Measurements from ENCODE around the gene NSUN6. TPM values are rescaled to one million over a fixed set of nuclear protein-coding genes. Genes with fewer than 3 reads are reported as not detected.

Gene NSUN6
- total RNA-seq, 1 donor from 2014 or later: 10.9 TPM

GRCh38 chr10:18665815-18666558, 14.6 kb upstream of the NSUN6 start:
- no peaks in the 10 kb centered on the region for H3K9me3 ChIP-seq
- H3K4me1 ChIP-seq: peaks cover 23% of the 10 kb centered on the region
- H3K36me3 ChIP-seq: peaks cover 29% of the 10 kb centered on the region
- DNase-seq (no peak), ATAC-seq (no peak)
- no peak overlapping the region for H3K4me3 ChIP-seq
- no peak for TF ChIP-seq CTCF (IDR thresholded peaks at IDR 0.05)
- H3K27ac ChIP-seq: no peak overlapping the region
- intact Hi-C loops (cut with DNase I): no loop called here
- H3K27me3 ChIP-seq: no peaks in the 10 kb centered on the region

DNA sequence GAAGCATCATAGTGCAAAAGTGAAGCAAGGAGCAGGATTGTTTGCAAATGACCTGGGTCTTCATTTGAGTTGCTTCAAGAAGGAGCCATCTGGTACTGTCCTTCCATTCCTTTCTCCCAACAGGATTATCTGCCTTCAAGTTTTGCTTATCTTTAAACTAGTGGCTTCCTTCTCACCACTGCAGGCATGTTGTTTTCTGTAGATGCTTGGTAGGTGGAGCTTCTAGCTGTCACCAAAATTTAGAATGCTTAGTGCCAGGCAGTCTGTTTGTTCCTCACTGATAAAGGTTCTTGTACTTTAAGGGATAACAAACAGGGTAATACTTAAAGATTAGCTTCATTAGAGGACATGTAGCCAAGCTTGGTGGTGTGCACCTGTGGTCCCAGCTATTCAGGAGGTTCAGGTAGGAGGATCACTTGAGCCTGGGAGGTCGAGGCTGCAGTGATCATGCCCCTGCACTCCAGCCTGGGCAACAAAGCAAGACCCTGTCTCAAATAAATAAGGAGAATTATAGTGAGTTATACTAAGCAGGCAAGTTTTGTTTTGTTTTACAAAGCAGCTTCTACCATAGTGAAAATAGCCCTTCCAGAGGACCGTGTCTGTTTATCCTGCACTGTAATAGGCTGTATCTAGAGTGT, 13.6 kb upstream of the NSUN6 start:
- intact Hi-C loops (cut with DNase I): no loop called here
- Histone ChIP-seq H3K27ac (no peak overlapping the region), H3K27me3 (no peaks in the 10 kb centered on the region), H3K4me3 (no peak overlapping the region), H3K4me1 (peaks cover 31% of the 10 kb centered on the region), H3K9me3 (no peaks in the 10 kb centered on the region), H3K36me3 (peaks cover 18% of the 10 kb centered on the region)
- no peak for DNase-seq
- no peak for ATAC-seq
- no peak for TF ChIP-seq CTCF (IDR thresholded peaks at IDR 0.05)

- no peak for DNase-seq
- Histone ChIP-seq H3K4me1 (peaks cover 34% of the 10 kb centered on the region), H3K9me3 (no peaks in the 10 kb centered on the region), H3K36me3 (no peaks in the 10 kb centered on the region), H3K4me3 (peak overlapping the region; percentile 98), H3K27me3 (no peaks in the 10 kb centered on the region), H3K27ac (no peak overlapping the region)
- no peak for ATAC-seq
- no peak for TF ChIP-seq CTCF (IDR thresholded peaks at IDR 0.05)
- intact Hi-C loops (cut with DNase I): no loop called here
Measured at GRCh38 chr10:18660816-18661431, 9.5 kb upstream of the NSUN6 start.

- TF ChIP-seq CTCF (IDR thresholded peaks at IDR 0.05): no peak
- intact Hi-C loops (cut with DNase I): no loop called here
- H3K4me1 ChIP-seq: peaks cover 34% of the 10 kb centered on the region
- H3K36me3 ChIP-seq: no peaks in the 10 kb centered on the region
- H3K9me3 ChIP-seq: no peaks in the 10 kb centered on the region
- DNase-seq: no peak
- peak overlapping the region; percentile 98 for H3K27ac ChIP-seq
- no peak for ATAC-seq
- H3K27me3 ChIP-seq: no peaks in the 10 kb centered on the region
- peak overlapping the region; percentile 98 for H3K4me3 ChIP-seq
Measured at GRCh38 chr10:18659819-18660535, 8.6 kb upstream of the NSUN6 start.

- ATAC-seq (peak; percentile 99), DNase-seq (peak; percentile 99)
- Histone ChIP-seq H3K4me3 (peak within 1 kb of the TSS; percentile 98), H3K9me3 (no peaks in the 10 kb centered on the region), H3K4me1 (peaks cover 34% of the 10 kb centered on the region), H3K36me3 (no peaks in the 10 kb centered on the region), H3K27ac (peak within 1 kb of the TSS; percentile 98), H3K27me3 (no peaks in the 10 kb centered on the region)
- TF ChIP-seq CTCF (IDR thresholded peaks at IDR 0.05): no peak
- intact Hi-C loops (cut with DNase I): no loop called here
Measured at GRCh38 chr10:18659125-18659818, 7.9 kb upstream of the NSUN6 start, which contains the start of gene ARL5B. TSS of gene ARL5B (plus strand) at chr10:18659431. CDS start at chr10:18659638, 207 bp downstream.
